Panc1 (cell line): ENCODE measurements around the gene STPG4.

Source experiments
- CTCF ChIP-seq: fragments of 450-650 bp; IDR thresholded peaks from 2 replicates; pipeline ENCODE4 v1.5.1; 2017; ENCODE audit warnings: mild to moderate bottlenecking
- POLR2AphosphoS5 ChIP-seq: IDR thresholded peaks from 2 replicates; pipeline ENCODE4 v1.6.1; 2012; ENCODE audit warnings: mild to moderate bottlenecking, low read depth, low read length, moderate library complexity
- REST ChIP-seq, 2 experiments: IDR thresholded peaks; 2 replicates each; pipeline ENCODE4 v1.6.1; 2011 to 2012; ENCODE audit warnings: low read depth in 2 of 2, control low read depth in 1 of 2, low read length in 1 of 2, mild to moderate bottlenecking in 1 of 2, moderate library complexity in 1 of 2; ENCODE audit not compliant: insufficient read depth in 1 of 2
- TCF7L2 ChIP-seq: IDR thresholded peaks from 2 replicates; pipeline ENCODE4 v1.6.1; 2011; ENCODE audit warnings: mild to moderate bottlenecking, low read depth, low read length, inconsistent platforms

- TF ChIP-seq CTCF (no peak), POLR2AphosphoS5 (no peak), REST (IDR thresholded peaks at IDR 0.05; ENCODE audit: insufficient read depth in 1 of 2, low read depth in 2 of 2, low read length in 1 of 2) (no peak), TCF7L2 (no peak)
Measured at GRCh38 chr2:47062681-47063537, 92.2 kb downstream of the STPG4 start.
